ENCODE results near the gene PTPRD.

GRCh38 chr9:10134266-10134665, 478.5 kb downstream of the PTPRD start:
- TF ChIP-seq, protein P1, sequence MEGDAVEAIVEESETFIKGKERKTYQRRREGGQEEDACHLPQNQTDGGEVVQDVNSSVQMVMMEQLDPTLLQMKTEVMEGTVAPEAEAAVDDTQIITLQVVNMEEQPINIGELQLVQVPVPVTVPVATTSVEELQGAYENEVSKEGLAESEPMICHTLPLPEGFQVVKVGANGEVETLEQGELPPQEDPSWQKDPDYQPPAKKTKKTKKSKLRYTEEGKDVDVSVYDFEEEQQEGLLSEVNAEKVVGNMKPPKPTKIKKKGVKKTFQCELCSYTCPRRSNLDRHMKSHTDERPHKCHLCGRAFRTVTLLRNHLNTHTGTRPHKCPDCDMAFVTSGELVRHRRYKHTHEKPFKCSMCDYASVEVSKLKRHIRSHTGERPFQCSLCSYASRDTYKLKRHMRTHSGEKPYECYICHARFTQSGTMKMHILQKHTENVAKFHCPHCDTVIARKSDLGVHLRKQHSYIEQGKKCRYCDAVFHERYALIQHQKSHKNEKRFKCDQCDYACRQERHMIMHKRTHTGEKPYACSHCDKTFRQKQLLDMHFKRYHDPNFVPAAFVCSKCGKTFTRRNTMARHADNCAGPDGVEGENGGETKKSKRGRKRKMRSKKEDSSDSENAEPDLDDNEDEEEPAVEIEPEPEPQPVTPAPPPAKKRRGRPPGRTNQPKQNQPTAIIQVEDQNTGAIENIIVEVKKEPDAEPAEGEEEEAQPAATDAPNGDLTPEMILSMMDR (conservative IDR thresholded peaks at IDR 0.05 in 1 of 2, IDR thresholded peaks at IDR 0.05 in 1 of 2; ENCODE audit: extremely low read depth in 1 of 2, insufficient read depth in 1 of 2, low read depth in 1 of 2, low read length in 2 of 2): no peak
- TF ChIP-seq EZH2 (IDR thresholded peaks at IDR 0.05; ENCODE audit: borderline replicate concordance, low read length): no peak
